ENCODE data around the gene SELENOO. TPM values are rescaled to one million over a fixed set of nuclear protein-coding genes. Genes with fewer than 3 reads are reported as not detected.

Gene SELENOO
- total RNA-seq, 4 donors from 2014 or later = 27.4 to 66.1 (median 36.1) TPM

DNA sequence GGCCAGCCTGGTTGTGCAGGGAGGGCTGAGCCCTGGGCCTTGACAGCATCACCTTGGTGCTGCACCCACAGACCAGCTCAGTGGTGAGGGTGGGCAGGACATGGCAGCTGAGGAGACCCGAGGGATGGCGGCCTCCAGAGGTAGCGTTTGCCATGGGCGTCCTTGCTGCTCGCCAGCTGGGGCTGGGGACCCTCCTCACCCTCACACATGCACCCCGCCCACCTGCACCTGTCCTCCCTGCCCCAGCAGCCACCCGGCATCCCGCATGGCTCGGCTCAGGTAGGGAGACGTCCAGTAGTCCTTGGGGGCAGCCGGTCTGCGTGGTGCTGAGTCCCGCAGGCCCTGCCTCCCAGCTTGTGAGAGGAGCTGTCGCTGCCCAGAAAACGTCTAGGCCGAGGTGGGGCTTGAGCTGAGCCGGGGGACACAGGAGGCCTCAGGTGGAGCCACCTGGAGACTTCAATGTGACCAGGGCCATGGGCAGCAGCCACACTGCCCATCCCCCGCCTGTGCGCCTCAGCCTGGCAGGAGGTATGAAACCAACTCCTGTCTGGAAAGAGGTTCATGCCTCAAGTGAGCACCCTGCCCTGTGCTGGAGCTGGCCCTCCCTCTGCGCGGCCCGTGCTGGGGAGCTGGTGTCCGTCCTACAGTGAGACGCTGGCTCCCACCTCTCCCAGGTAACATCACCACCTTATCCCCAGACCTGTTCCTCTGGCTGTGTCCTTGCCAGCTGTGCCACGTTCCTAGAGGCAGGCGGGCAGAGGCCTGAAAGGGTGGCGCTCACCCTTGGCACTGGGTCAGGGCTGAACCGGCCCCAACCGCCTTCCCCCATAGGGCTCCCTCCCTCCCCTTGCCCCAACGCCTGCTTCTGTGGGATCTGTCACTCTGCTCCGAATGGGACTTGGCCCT, 18.4 kb upstream of the SELENOO start:
- no peaks in the 10 kb centered on the region for H3K9me3 ChIP-seq
- H3K4me3 ChIP-seq = no peak overlapping the region
- DNase-seq (ENCODE audit: low spot score in 2 of 2) = no peak
- no peak overlapping the region for H3K27ac ChIP-seq
- no peak for TF ChIP-seq EP300 (IDR thresholded peaks at IDR 0.05)
- TF ChIP-seq POLR2AphosphoS5 (IDR thresholded peaks at IDR 0.05) = no peak
- no peak for TF ChIP-seq POLR2A (IDR thresholded peaks at IDR 0.05)
- TF ChIP-seq, protein P1, sequence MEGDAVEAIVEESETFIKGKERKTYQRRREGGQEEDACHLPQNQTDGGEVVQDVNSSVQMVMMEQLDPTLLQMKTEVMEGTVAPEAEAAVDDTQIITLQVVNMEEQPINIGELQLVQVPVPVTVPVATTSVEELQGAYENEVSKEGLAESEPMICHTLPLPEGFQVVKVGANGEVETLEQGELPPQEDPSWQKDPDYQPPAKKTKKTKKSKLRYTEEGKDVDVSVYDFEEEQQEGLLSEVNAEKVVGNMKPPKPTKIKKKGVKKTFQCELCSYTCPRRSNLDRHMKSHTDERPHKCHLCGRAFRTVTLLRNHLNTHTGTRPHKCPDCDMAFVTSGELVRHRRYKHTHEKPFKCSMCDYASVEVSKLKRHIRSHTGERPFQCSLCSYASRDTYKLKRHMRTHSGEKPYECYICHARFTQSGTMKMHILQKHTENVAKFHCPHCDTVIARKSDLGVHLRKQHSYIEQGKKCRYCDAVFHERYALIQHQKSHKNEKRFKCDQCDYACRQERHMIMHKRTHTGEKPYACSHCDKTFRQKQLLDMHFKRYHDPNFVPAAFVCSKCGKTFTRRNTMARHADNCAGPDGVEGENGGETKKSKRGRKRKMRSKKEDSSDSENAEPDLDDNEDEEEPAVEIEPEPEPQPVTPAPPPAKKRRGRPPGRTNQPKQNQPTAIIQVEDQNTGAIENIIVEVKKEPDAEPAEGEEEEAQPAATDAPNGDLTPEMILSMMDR (IDR thresholded peaks at IDR 0.05) = no peak
- H3K27me3 ChIP-seq = peaks cover 15% of the 10 kb centered on the region
- WGBS = 39% methylated on average over 10 of the region's 31 CpGs
- H3K4me1 ChIP-seq = peaks cover 47% of the 10 kb centered on the region
- H3K36me3 ChIP-seq = no peaks in the 10 kb centered on the region

DNA sequence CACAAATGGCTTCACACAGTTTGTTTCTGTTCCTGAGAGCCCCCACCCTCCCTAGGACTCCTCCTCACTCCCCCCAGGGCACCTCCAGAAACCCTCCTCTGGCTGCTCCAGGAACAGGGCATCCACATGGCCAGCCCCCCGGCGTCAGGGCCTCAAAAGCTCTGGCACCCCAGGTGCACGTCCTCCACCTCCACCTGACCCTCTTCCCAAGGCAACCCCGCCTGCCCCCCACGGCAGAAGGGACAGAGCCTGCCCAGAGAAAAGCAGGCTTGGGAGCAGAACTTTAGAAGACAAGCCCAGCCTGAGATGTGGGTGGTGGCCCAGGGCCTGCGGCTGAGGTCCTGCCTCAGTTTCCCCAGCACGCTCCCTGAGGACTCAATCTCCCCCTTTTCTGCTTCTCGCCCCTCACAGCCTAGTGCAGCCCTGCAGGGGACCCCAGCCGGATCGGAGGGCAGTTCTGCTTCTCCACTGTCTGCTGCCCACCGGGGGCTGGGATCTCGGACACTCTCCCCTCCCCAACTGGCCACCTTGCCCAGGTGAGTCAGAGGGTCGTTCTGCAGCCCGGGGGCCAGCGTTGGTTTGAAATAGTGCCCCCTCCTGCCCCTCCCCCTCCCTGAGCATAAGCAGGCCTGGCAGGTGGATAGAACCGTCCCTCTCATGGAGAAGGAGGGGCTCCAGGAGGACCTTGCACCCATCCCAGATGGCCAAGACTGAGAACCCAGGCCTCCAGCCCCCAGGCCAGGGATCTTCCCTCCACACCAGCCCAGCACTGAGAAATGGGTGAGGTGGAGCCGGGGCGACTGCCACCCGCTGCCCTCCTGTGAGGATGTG, 17.5 kb upstream of the SELENOO start:
- no peak for DNase-seq (ENCODE audit: low spot score in 2 of 2)
- H3K27ac ChIP-seq = no peak overlapping the region
- peaks cover 51% of the 10 kb centered on the region for H3K4me1 ChIP-seq
- no peaks in the 10 kb centered on the region for H3K36me3 ChIP-seq
- 78% methylated on average over 16 of the region's 19 CpGs for WGBS
- H3K27me3 ChIP-seq = peaks cover 8% of the 10 kb centered on the region
- no peaks in the 10 kb centered on the region for H3K9me3 ChIP-seq
- TF ChIP-seq POLR2A (IDR thresholded peaks at IDR 0.05) = no peak
- no peak overlapping the region for H3K4me3 ChIP-seq

DNA sequence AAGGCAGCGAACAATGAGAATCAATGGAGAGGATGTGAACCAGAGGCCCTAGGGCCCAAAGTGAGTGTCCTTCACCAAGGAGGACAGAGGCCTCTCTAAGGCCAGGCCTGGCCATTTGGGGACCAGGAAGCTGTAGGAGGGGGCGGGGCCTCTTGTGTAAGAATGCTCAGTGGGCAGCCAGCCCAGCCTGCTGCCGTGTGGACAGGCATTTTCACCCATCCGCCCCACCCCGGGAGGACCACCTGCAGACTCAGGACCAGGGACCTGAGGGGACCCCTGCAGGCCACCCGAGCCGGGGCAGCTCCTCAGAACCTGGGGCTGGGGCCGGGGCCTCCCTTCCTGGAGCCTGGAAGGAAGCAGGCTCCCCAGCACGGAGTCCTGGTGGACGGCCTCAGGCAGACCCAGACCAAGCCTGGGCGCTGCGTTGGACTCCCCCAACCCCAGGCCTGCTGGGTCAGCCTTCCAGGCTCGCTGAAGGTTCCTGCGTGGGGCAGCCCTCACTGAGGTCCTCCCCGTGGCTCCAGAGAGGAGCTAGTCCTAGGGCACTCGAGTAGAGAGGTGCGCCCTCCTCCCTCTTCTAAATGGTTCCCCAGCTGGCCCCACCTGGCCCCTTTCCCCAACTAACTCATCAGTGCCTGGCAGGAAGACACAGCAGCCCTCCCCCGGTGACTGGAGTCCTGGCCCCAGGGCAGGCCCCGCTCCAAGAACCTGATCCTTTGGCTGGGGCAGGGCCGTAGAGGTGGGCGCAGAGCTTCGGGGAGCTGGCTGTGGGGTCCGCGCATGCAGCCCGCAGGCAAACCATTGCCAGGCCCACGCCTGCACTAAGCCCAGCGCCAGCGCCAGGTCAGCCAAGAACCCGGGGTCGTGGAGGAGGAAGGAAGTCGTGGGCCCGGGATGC, 16.6 kb upstream of the SELENOO start:
- no peak for DNase-seq (ENCODE audit: low spot score in 2 of 2)
- peaks cover 6% of the 10 kb centered on the region for H3K27me3 ChIP-seq
- no peaks in the 10 kb centered on the region for H3K36me3 ChIP-seq
- H3K4me1 ChIP-seq = peaks cover 57% of the 10 kb centered on the region
- no peaks in the 10 kb centered on the region for H3K9me3 ChIP-seq
- TF ChIP-seq POLR2A (IDR thresholded peaks at IDR 0.05) (no peak), EP300 (IDR thresholded peaks at IDR 0.05) (no peak), POLR2AphosphoS5 (IDR thresholded peaks at IDR 0.05) (no peak)
- TF ChIP-seq, protein P1 (IDR thresholded peaks at IDR 0.05) = no peak
- H3K27ac ChIP-seq = no peak overlapping the region
- H3K4me3 ChIP-seq = peak overlapping the region; percentile 63
- WGBS = 50% methylated on average over 8 of the region's 32 CpGs

DNA sequence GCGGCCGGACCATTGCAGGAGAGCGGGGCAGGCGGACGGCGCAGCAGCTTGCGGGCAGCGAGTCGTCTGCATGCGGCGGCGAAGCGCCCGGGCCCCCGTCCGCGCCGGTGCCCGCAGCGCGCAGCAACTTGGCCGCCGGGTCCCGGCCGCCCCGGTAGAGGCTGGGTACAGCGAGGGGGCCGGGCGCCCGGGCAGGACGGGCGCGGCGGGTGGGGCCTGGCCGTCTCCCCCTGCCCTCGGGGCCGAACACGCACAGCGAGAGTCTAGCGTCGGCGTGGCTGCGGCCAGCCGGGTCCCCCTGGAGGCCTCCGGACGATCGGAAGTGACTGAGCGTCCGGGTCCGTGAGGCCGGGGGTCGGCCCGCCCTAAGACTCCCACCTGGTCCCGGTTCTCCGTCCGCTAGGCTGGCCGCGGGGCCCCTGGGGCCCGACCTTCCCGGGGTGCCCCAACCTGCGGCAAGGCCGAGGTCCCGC, 15.9 kb upstream of the SELENOO start:
- Histone ChIP-seq H3K36me3 (no peaks in the 10 kb centered on the region), H3K27me3 (peaks cover 2% of the 10 kb centered on the region), H3K4me1 (peaks cover 64% of the 10 kb centered on the region), H3K9me3 (no peaks in the 10 kb centered on the region), H3K4me3 (peak overlapping the region; percentile 63), H3K27ac (no peak overlapping the region)
- TF ChIP-seq EP300 (IDR thresholded peaks at IDR 0.05) (no peak), POLR2A (IDR thresholded peaks at IDR 0.05) (no peak)
- TF ChIP-seq, protein P1 (IDR thresholded peaks at IDR 0.05) = no peak
- DNase-seq (ENCODE audit: low spot score in 2 of 2) = no peak
- 3% methylated on average over 13 of the region's 63 CpGs for WGBS

DNA sequence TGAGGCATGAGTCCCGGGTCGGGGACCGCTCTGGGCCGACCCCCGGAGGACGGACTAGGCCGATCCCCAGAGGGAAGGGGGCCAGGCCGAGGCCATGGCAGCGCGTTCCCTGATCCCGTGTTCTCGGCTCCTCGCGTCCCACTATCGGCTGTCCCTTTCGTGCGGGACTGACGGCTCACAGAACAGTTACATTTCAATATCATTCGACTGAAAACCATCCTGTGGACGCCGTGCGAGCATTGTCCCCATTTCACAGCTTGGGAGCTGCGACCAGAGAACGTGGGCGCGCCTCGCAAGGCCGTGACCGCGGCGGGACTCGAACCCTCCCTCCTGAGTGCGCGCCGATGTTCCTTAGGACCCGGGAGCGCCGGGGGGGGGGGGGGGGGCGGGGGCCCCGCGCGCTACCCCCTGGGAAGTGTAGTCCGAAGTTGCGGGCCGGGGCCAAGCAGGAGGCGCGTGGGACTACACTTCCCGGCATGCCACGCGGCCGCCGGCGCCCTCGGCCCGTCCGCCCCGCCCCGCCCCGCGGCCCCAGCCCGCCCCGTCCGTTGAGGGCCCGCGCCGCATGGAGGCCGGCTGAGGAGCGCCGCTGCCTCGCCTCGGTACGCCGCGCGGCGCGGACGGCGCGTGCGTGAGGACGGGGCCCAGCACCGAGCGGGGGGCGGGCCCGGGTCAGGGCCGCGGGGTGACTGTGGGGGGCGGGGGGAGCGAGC, 15.3 kb upstream of the SELENOO start, which contains the start of gene TRABD:
TSS of gene TRABD (plus strand) at position 539 of the 713 bp plus-strand sequence. CDS start 7,148 bp downstream, outside the sequence.
- H3K9me3 ChIP-seq = no peaks in the 10 kb centered on the region
- H3K36me3 ChIP-seq = no peaks in the 10 kb centered on the region
- H3K27ac ChIP-seq = peak within 1 kb of the TSS; percentile 26
- peaks cover 70% of the 10 kb centered on the region for H3K4me1 ChIP-seq
- WGBS = 0% methylated on average over 3 of the region's 90 CpGs
- H3K4me3 ChIP-seq = peak within 1 kb of the TSS; percentile 63
- H3K27me3 ChIP-seq = no peaks in the 10 kb centered on the region
- TF ChIP-seq EP300 (IDR thresholded peaks at IDR 0.05) (no peak), POLR2AphosphoS5 (IDR thresholded peaks at IDR 0.05) (peak in 1 of 3 donors; percentile 35)
- DNase-seq (ENCODE audit: low spot score in 2 of 2) = peak; percentile 88 to 94
